ENCODE data around the gene NPC1L1.

NPC1L1 gene, protein sequence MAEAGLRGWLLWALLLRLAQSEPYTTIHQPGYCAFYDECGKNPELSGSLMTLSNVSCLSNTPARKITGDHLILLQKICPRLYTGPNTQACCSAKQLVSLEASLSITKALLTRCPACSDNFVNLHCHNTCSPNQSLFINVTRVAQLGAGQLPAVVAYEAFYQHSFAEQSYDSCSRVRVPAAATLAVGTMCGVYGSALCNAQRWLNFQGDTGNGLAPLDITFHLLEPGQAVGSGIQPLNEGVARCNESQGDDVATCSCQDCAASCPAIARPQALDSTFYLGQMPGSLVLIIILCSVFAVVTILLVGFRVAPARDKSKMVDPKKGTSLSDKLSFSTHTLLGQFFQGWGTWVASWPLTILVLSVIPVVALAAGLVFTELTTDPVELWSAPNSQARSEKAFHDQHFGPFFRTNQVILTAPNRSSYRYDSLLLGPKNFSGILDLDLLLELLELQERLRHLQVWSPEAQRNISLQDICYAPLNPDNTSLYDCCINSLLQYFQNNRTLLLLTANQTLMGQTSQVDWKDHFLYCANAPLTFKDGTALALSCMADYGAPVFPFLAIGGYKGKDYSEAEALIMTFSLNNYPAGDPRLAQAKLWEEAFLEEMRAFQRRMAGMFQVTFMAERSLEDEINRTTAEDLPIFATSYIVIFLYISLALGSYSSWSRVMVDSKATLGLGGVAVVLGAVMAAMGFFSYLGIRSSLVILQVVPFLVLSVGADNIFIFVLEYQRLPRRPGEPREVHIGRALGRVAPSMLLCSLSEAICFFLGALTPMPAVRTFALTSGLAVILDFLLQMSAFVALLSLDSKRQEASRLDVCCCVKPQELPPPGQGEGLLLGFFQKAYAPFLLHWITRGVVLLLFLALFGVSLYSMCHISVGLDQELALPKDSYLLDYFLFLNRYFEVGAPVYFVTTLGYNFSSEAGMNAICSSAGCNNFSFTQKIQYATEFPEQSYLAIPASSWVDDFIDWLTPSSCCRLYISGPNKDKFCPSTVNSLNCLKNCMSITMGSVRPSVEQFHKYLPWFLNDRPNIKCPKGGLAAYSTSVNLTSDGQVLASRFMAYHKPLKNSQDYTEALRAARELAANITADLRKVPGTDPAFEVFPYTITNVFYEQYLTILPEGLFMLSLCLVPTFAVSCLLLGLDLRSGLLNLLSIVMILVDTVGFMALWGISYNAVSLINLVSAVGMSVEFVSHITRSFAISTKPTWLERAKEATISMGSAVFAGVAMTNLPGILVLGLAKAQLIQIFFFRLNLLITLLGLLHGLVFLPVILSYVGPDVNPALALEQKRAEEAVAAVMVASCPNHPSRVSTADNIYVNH (N-terminal part only)

GRCh38 chr7:44541028-44541869 lies at the start of gene NPC1L1:
NPC1L1 (minus strand) TSS chr7:44541330; CDS start chr7:44541259, 71 bp downstream.
- DNase-seq: peak; percentile 60

DNA sequence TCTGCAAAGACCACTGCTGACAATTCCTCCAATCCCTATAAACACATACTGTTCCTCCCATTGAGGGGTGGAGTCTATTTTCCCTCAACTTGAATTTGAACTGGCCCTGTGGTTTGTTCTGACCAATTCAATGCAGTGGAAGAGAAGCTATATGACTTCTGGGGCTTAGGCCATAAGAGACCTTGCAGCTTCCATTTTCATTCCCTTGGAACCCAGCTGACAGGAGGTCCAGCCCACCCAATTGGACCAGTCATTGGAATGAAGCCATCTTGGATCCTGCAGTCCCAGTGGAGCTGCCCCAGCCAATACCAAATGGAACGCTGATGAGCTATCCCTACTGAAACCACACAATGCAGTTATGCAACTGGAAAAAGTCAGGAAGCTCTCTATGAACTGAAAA lies 49.8 kb upstream of the NPC1L1 start:
- DNase-seq: no peak

DNA sequence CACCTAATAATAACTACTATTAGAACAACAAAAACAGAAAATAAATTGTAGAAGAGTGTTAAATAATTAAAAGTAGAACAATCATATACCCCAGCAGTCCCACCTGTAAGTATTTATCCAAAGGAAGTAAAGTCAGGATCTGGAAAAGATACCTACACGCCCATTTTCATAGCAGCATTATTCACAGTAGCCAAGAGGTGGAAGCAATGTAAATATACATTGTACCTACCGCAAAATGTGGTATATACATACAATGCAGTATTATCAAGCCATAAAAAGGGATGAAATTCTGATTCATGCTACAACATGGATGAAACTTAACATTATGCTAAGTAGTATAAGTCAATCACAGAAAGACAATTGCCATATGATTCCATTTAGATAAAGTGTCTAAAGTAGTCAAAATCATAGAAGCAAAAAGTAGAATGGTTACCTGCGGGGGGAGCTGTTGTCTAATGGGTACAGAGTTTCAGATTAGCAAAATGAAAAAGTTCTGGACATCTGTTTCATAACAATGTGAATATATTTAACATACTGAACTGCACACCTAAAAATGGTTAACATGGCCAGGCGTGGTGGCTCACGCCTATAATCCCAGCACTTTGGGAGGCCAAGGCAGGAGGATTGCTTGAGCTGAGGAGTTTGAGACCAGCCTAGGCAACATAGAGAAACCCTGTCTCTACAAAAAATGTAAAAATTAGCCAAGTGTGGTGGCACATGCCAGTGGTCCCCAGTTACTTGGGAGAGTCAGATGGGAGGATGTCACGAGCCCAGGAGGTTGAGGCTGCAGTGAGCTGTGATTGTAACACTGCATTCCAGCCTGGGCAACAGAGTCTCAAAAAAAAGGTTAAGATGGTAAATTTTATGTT lies 46.9 kb upstream of the NPC1L1 start:
- DNase-seq: peak; percentile 80

GRCh38 chr7:44583146-44583865 lies 42.2 kb upstream of the NPC1L1 start:
- no peak for DNase-seq

DNA sequence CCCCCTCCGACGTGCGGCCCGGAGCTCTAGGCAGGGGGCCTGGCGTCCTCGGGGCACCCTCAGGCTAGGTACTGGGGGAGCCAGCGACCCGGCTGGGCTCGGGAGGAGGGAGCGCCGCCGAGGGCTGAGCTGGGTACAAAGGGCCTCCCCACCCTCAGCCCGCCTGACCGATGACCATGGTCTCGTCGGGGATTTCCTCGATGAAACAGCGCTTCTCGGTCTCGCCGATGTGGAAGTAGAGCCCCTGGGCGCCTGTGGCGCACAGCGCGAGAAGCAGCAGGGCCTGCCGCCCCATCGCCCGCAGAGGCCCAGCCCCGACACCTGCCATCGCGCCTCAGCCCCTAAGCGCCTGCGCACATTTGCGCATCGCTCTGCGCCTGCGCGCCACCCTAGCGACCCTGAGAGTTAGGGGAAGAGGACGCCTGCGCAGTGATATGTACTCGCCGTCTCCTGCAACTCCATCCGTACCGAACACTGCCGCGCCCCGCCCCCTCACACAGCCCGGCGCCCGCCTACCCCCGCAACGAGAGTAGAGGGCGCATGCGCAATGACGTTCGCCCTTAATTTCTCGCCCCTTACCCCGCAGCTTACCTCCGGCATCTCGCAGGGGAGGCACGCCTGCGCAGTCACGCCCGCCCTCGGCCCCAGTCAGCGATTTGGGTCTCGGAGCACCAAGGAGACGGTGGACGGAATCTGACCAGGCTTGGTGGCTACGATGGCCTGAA lies 40.9 kb upstream of the NPC1L1 start, which contains the start of gene TMED4:
TSS of gene TMED4 (minus strand) at position 353 of the 725 bp plus-strand sequence. CDS start at position 328, 25 bp downstream.
- peak; percentile 100 for DNase-seq

- DNase-seq: peak; percentile 81
Observed at GRCh38 chr7:44580945-44581878, 40.1 kb upstream of the NPC1L1 start.

- DNase-seq: no peak
Observed at GRCh38 chr7:44576228-44576627, 35.1 kb upstream of the NPC1L1 start.

DNA sequence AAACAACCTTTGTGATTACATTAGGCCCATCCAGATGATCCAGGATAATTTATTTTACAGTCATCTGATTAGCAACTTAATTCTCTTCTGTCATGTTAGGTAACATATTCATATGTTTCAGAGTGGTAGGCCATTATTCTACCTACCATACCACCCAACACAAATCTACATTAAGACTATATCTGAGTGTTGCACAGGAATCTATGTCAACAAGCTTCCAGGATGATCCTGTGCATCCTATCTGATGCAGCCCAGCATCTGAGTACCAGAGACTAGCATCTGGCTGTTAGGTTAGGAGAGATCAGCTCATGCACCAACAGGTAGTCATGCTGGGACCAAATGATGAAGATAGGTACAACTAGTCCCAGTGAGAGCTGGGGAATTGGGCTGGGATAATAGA lies 33.9 kb upstream of the NPC1L1 start:
- DNase-seq: no peak

- DNase-seq: no peak
Observed at GRCh38 chr7:44574287-44574872, 33.2 kb upstream of the NPC1L1 start.

GRCh38 chr7:44573464-44574286 lies 32.5 kb upstream of the NPC1L1 start, which contains the start of gene DDX56:
DDX56 (minus strand) TSS chr7:44573908; CDS start chr7:44573895, 13 bp downstream.
- peak; percentile 98 for DNase-seq

DNA sequence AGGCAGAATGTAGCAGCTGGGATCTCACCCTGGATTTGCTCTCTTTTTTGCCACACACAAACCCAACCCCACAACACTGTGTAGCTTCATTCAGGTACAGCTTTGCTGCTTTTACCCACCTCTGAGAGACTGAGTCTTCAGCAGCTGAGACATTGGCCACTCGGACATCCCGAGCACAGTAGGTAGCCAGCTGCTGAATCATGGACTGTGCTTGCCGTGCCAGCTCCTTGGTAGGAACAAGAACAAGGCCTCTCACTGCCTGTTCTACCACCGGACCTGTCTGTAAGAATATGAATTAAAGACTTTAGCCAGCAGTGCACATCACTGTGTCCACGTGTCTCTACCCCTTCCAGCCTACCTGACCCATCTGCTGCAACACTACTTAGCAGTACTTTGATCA lies 31.6 kb upstream of the NPC1L1 start:
- DNase-seq: peak; percentile 45

- peak; percentile 27 for DNase-seq
Observed at GRCh38 chr7:44569959-44570358, 28.8 kb upstream of the NPC1L1 start.

DNA sequence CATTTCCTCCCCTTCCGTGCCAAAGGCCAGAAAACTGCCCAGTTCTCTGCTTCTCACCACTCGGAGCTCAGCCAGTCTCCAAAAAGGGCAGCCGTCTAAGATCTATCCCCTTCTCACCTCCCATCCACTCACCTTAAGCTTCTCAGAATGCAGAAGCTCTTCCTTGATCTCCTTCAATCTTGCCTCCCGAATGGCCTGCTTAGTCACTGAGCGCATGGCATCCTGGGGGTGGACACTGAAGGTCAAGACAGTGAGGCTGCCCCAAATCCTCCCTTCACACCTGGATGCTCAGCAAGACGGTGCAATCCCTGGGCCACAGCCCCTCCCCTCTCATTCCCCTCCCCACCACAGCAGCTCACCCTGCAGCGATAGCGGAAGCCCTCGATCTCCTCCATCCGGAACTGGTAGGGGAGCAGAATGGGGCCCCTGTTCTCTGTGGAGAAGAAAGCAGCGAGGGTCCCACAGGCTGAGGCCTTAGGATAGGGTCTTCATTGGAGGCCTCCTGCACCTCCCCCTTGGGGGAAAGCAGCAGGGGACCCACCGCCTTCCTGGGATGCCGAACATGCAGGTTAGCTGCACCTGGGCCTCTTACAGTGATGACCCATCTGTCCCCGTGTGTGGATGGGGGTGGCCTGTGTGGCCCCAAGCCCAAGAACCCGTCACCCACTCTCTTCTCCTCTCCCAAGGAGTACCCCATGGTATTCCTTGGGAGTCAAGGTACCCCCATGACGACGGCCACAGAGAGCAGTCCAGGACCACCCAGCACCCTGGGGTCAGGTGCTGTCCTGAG lies 27.8 kb upstream of the NPC1L1 start:
- peak; percentile 58 for DNase-seq

GRCh38 chr7:44567884-44568283 lies 26.8 kb upstream of the NPC1L1 start:
- peak; percentile 53 for DNase-seq

- DNase-seq: peak; percentile 24
Observed at GRCh38 chr7:44566680-44567079, 25.6 kb upstream of the NPC1L1 start.
